Posterior vena cava (tissue), 2 donors: Measurements from ENCODE around the gene RERG. TPM values are rescaled to one million over a fixed set of nuclear protein-coding genes. Genes with fewer than 3 reads are reported as not detected.
"Not testable (repeated sequence)": the region's sequence is repeated elsewhere in the genome, so short reads cannot be mapped to it uniquely, and the experiment has no call there.

Experiments
- DNase-seq: peaks from one replicate; pipeline ENCODE4 v3.0.0-alpha.2; 2020; ENCODE audit warnings: low spot score
- intact Hi-C, 2 donors: fragments of 100-400 bp; cut with DNase I; formaldehyde crosslinking; loops; one replicate each; pipeline versions ENCODE4 v1.14.1 to v1.14.2; 2022 to 2023
- total RNA-seq, 2 donors: library from RNA; stranded (reverse); fragmentation: NEBNext Ultra II Directional; extraction: Animal tissue kit (Norgen Biotek cat#: 25700); gene quantifications; one replicate each; pipeline ENCODE4 v1.2.1, GENCODE V29; 2021
- donor health status: DM: yes; HTN: yes; CAD: no.
- donor health status: DM: yes; HTN: yes; CAD: no.

The RERG gene
- total RNA-seq, 2 donors from 2014 or later: 98.8 to 107 TPM

- intact Hi-C loops: no loop called here
- DNase-seq: no peak
Measured at GRCh38 chr12:15092826-15093225, 128.4 kb downstream of the RERG start.

GRCh38 chr12:15090441-15090840 is 130.8 kb downstream of the RERG start:
- intact Hi-C loops: no loop called here
- no peak for DNase-seq

- no peak for DNase-seq
- intact Hi-C loops: no loop called here
Measured at GRCh38 chr12:15088105-15088504, 133.1 kb downstream of the RERG start.

GRCh38 chr12:15077751-15078150 is 143.5 kb downstream of the RERG start:
- intact Hi-C loops, DNase-seq: not testable (repeated sequence)

- DNase-seq: no peak
- intact Hi-C loops: no loop called here
Measured at GRCh38 chr12:15074351-15074750, 146.9 kb downstream of the RERG start.

GRCh38 chr12:15059123-15059522 is 162.1 kb downstream of the RERG start:
- no peak for DNase-seq
- intact Hi-C loops: no loop called here

Other genes starting within 250 kb of the RERG start
- gene PDE6H, start 248.4 kb downstream of the RERG start, total RNA-seq: not detected
- 1 to 10 TPM; 4.6 to 5.6 TPM for gene PTPRO, start 101.1 kb upstream of the RERG start, total RNA-seq